ENCODE measurements around the gene LRRN4CL. TPM values are rescaled to one million over a fixed set of nuclear protein-coding genes. Genes with fewer than 3 reads are reported as not detected.
A peak's percentile ranks its signal among the peaks of the same experiment; 100 is the strongest.

Gene LRRN4CL
- total RNA-seq, 1 donor from 2014 or later, result not detected

GRCh38 chr11:62728171-62728988, 39.0 kb upstream of the LRRN4CL start, which contains the start of gene TTC9C:
Gene TTC9C, plus strand, starts transcription at chr11:62728486. Its CDS starts 363 bp downstream, at chr11:62728849.
- Histone ChIP-seq H3K36me3 (peaks cover 10% of the 10 kb centered on the region), H3K4me1 (peaks cover 18% of the 10 kb centered on the region), H3K79me2 (ENCODE audit: low read depth) (peaks cover 85% of the 10 kb centered on the region), H3K27me3 (no peaks in the 10 kb centered on the region), H3F3A (ENCODE audit: low read depth) (peaks cover 42% of the 10 kb centered on the region), H2AFZ (replicated peaks) (peak within 1 kb of the TSS; percentile 96), H4K20me1 (ENCODE audit: low read depth) (peaks cover 39% of the 10 kb centered on the region), H3K27ac (peak within 1 kb of the TSS; percentile 98), H3K9ac (peak within 1 kb of the TSS; percentile 87), H3K9me3 (ENCODE audit: low read depth) (no peaks in the 10 kb centered on the region), H3K4me3 (peak within 1 kb of the TSS; percentile 79), H3K4me2 (peak within 1 kb of the TSS; percentile 95)
- peak; percentile 93 for DNase-seq (ENCODE audit: low spot score)
- Mint-ChIP-seq H3K4me1 (peaks cover 44% of the 10 kb centered on the region), H3K27me3 (ENCODE audit: insufficient read depth, low read depth) (peaks cover 10% of the 10 kb centered on the region), H3K4me3 (peak within 1 kb of the TSS; percentile 93), H3K9me3 (no peaks in the 10 kb centered on the region), H3K36me3 (peaks cover 21% of the 10 kb centered on the region), H3K27ac (peak within 1 kb of the TSS; percentile 99)
- TF ChIP-seq, protein P1, sequence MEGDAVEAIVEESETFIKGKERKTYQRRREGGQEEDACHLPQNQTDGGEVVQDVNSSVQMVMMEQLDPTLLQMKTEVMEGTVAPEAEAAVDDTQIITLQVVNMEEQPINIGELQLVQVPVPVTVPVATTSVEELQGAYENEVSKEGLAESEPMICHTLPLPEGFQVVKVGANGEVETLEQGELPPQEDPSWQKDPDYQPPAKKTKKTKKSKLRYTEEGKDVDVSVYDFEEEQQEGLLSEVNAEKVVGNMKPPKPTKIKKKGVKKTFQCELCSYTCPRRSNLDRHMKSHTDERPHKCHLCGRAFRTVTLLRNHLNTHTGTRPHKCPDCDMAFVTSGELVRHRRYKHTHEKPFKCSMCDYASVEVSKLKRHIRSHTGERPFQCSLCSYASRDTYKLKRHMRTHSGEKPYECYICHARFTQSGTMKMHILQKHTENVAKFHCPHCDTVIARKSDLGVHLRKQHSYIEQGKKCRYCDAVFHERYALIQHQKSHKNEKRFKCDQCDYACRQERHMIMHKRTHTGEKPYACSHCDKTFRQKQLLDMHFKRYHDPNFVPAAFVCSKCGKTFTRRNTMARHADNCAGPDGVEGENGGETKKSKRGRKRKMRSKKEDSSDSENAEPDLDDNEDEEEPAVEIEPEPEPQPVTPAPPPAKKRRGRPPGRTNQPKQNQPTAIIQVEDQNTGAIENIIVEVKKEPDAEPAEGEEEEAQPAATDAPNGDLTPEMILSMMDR (IDR thresholded peaks at IDR 0.05), result no peak
- no peak for TF ChIP-seq EZH2 (IDR thresholded peaks at IDR 0.05)
- TF ChIP-seq EZH2phosphoT487 (IDR thresholded peaks at IDR 0.05), result no peak

DNA sequence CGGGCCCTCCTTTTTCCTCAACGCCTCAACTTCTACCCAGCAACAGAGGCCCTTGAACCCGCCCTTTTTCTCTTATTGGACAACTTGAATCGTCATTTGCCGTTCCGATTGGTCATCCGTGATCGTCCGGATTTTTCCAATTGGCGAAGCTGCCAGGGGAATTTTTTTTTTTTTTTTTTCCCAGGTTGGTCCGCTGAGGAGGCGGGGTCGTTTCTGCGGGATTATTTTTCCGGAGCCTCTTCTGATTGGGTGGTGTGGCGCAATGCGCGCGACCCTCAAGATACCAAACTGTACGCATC, 38.5 kb upstream of the LRRN4CL start:
- Histone ChIP-seq H3K79me2 (ENCODE audit: low read depth) (peaks cover 86% of the 10 kb centered on the region), H3K36me3 (peaks cover 12% of the 10 kb centered on the region), H4K20me1 (ENCODE audit: low read depth) (peaks cover 44% of the 10 kb centered on the region), H3K4me1 (peaks cover 18% of the 10 kb centered on the region), H3K9me3 (ENCODE audit: low read depth) (no peaks in the 10 kb centered on the region), H3K27me3 (no peaks in the 10 kb centered on the region), H3F3A (ENCODE audit: low read depth) (peaks cover 48% of the 10 kb centered on the region), H3K4me3 (peak overlapping the region; percentile 79), H3K27ac (peak overlapping the region; percentile 98), H2AFZ (replicated peaks) (peak overlapping the region; percentile 96), H3K4me2 (peak overlapping the region; percentile 95), H3K9ac (no peak overlapping the region)
- DNase-seq (ENCODE audit: low spot score), result peak; percentile 98
- Mint-ChIP-seq H3K27ac (peak overlapping the region; percentile 99), H3K4me3 (peak overlapping the region; percentile 93), H3K4me1 (peaks cover 45% of the 10 kb centered on the region), H3K36me3 (peaks cover 21% of the 10 kb centered on the region), H3K27me3 (ENCODE audit: insufficient read depth, low read depth) (peaks cover 12% of the 10 kb centered on the region), H3K9me3 (no peaks in the 10 kb centered on the region)
- TF ChIP-seq, protein P1 (IDR thresholded peaks at IDR 0.05), result no peak
- TF ChIP-seq EZH2phosphoT487 (IDR thresholded peaks at IDR 0.05) (no peak), EZH2 (IDR thresholded peaks at IDR 0.05) (no peak)

DNA sequence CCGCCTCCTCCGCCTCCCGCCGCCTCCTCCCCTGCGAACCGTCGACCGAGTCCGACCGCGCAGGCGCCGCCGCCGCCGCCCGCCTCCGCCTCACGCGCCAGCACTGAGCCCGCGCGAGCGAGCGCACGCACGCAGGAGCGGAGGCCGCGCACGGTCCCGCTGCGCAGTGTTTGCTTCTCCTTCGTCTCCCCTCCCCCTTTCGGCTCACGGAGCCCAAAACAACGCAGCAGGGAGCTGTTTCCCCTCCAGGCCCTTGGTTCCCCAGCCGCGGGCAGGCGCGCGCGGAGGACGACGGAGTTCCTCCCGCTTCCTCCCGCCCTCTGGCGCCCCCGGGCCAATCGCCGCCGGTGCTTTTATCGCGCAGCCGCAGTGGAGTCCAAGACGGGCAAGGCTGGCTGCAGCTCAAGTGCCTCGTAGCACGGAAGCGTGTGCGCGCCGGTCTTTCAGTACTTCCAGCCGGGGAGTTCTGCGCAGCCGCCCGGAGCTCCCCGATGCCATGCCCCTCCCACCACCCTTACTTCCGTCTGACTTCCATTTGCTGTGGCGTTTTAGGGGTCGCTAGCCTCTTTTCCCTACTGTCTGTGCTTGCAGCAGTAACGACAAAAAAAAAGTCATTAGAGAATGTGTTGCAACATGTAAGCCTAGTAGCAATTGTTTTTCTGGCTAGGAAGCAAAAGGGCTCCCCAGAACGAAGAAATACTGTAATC, 38.0 kb upstream of the LRRN4CL start, which contains the start of gene HNRNPUL2:
HNRNPUL2 (minus strand) TSS at position 293 of the 707 bp plus-strand sequence. CDS start 301 bp downstream, outside the sequence.
- peaks cover 53% of the 10 kb centered on the region for H3F3A ChIP-seq (ENCODE audit: low read depth)
- peak within 1 kb of the TSS; percentile 93 for H3K4me3 Mint-ChIP-seq
- peaks cover 18% of the 10 kb centered on the region for H3K4me1 ChIP-seq
- peak within 1 kb of the TSS; percentile 79 for H3K4me3 ChIP-seq
- H3K36me3 ChIP-seq, result peaks cover 17% of the 10 kb centered on the region
- peaks cover 26% of the 10 kb centered on the region for H3K36me3 Mint-ChIP-seq
- TF ChIP-seq, protein P1 (IDR thresholded peaks at IDR 0.05), result peak; percentile 8
- TF ChIP-seq EZH2 (IDR thresholded peaks at IDR 0.05), result no peak
- no peak for TF ChIP-seq EZH2phosphoT487 (IDR thresholded peaks at IDR 0.05)
- peak; percentile 100 for DNase-seq (ENCODE audit: low spot score)
- peak within 1 kb of the TSS; percentile 99 for H3K27ac Mint-ChIP-seq
- H3K79me2 ChIP-seq (ENCODE audit: low read depth), result peaks cover 86% of the 10 kb centered on the region
- H3K9ac ChIP-seq, result peak within 1 kb of the TSS; percentile 87
- H3K4me2 ChIP-seq, result peak within 1 kb of the TSS; percentile 95
- no peaks in the 10 kb centered on the region for H3K9me3 Mint-ChIP-seq
- no peaks in the 10 kb centered on the region for H3K9me3 ChIP-seq (ENCODE audit: low read depth)
- H3K27me3 Mint-ChIP-seq (ENCODE audit: insufficient read depth, low read depth), result peaks cover 12% of the 10 kb centered on the region
- H3K27ac ChIP-seq, result peak within 1 kb of the TSS; percentile 98
- H2AFZ ChIP-seq (replicated peaks), result peak within 1 kb of the TSS; percentile 96
- H3K4me1 Mint-ChIP-seq, result peaks cover 50% of the 10 kb centered on the region
- no peaks in the 10 kb centered on the region for H3K27me3 ChIP-seq
- H4K20me1 ChIP-seq (ENCODE audit: low read depth), result peaks cover 49% of the 10 kb centered on the region

Measured in neural progenitor cell (in vitro differentiated cells).